ENCODE data around the gene CXCL13.
"Not testable (repeated sequence)": the region's sequence is repeated elsewhere in the genome, so short reads cannot be mapped to it uniquely, and the experiment has no call there.

CXCL13 gene

DNA sequence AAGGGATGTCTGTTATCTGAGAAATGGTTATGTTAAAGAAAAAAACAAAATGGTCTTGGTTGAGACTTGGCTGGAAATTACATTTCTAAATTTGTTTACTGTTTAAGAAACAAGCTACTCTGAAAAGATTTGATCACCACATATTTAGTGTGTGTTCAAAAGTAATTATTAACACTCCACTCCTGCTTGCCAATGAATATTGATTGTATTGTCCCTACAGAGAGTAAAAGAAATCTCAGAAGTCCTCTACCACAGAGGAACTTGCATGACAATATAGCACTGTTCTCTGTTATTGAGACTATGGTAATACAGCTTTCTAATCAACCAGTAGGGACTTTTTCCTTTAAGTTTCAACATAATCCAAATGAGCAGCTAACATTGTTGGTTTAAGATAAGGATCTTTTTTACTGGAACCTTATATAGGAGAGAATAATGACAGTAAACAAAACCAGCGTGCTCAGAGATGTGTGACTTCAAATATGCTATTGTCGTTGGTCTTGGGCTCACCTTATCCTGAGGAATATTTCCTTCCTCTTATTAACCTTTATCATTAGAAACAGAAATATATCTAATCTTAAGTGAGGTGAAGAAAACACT is 47.6 kb downstream of the CXCL13 start:
- DNase-seq (ENCODE audit: low spot score): no peak

DNA sequence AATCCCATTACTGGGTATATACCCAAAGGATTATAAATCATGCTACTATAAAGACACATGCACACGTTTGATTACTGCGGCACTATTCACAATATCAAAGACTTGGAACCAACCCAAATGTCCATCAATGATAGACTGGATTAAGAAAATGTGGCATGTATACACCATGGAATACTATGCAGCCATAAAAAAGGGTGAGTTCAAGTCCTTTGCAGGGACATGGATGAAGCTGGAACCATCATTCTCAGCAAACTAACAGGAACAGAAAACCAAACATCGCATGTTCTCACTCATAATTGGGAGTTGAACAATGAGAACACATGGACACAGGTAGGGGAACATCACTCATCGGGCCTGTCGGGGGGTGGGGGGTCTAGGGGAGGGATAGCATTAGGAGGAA is 54.7 kb downstream of the CXCL13 start:
- not testable (repeated sequence) for FAIRE-seq; DNase-seq (ENCODE audit: low spot score)

More for the DNA sequence above, 47.6 kb downstream of the CXCL13 start:
- no peak for FAIRE-seq
